Large intestine (tissue), 12 donors: Measurements from ENCODE around the gene SIGMAR1. TPM values are rescaled to one million over a fixed set of nuclear protein-coding genes. Genes with fewer than 3 reads are reported as not detected.

ENCODE experiments used
- DNase-seq, 2 donors: peaks; one replicate each; pipeline versions ENCODE4 v3.0.0 to v3.0.0-alpha.2; 2013
- H3K27ac ChIP-seq: one replicate; pipeline ENCODE4 v1.5.1; 2013; ENCODE audit warnings: low read length
- H3K27me3 ChIP-seq: 2 replicates; pipeline ENCODE4 v1.6.1; 2013; ENCODE audit warnings: low read length; ENCODE audit not compliant: control insufficient read depth, insufficient read depth
- H3K36me3 ChIP-seq: 2 replicates; pipeline ENCODE4 v1.6.1; 2013; ENCODE audit warnings: low read length; ENCODE audit not compliant: control insufficient read depth, insufficient read depth
- H3K4me1 ChIP-seq: one replicate; pipeline ENCODE4 v1.6.1; 2013; ENCODE audit warnings: low read length; ENCODE audit not compliant: control insufficient read depth, insufficient read depth
- H3K4me3 ChIP-seq: one replicate; pipeline ENCODE4 v1.5.1; 2013; ENCODE audit warnings: low read length
- H3K9me3 ChIP-seq: one replicate; pipeline ENCODE4 v1.6.1; 2013; ENCODE audit warnings: mild to moderate bottlenecking, low read depth, low read length, moderate library complexity; ENCODE audit not compliant: control insufficient read depth
- WGBS: methylation state at CpG from one replicate; pipeline ENCODE4 v1.1.5; 2013; ENCODE audit warnings: low lambda C conversion rate; ENCODE audit not compliant: insufficient coverage; 5-methylcytosine and 5-hydroxymethylcytosine counted together
- long read RNA-seq, 11 donors: transcript quantifications; one replicate each; lab custom pipeline, GENCODE V29; 2026
- polyA plus RNA-seq: library from polyadenylated mRNA; unstranded; fragments of 120-200 nt; gene quantifications from one replicate; pipeline ENCODE4 v1.2.1, GENCODE V29; 2013

Gene SIGMAR1
- 79.9 TPM for polyA plus RNA-seq
- long read RNA-seq, donor 1, transcript SIGMAR1-203 (3 exons, 1,743 nt): minor isoform, 5 of 54 reads
- long read RNA-seq, donor 1, transcript SIGMAR1-201 (4 exons, 1,656 nt): major isoform, 29 of 54 reads
- long read RNA-seq, donor 1, partial matches to known transcripts: 18 of 54 reads
- long read RNA-seq, donor 1, other reads (novel, unspliced or antisense): 0 of 54 reads
- long read RNA-seq, donor 2, transcript SIGMAR1-201 (4 exons, 1,656 nt): major isoform, 36 of 46 reads
- long read RNA-seq, donor 2, partial matches to known transcripts: 6 of 46 reads
- long read RNA-seq, donor 2, other reads (novel, unspliced or antisense): 0 of 46 reads
- long read RNA-seq, donor 3: 0 reads
- long read RNA-seq, donor 4, partial matches to known transcripts: 0 of 2 reads
- long read RNA-seq, donor 4, other reads (novel, unspliced or antisense): 0 of 2 reads
- long read RNA-seq, donor 5, transcript SIGMAR1-201 (4 exons, 1,656 nt): major isoform, 14 of 29 reads
- long read RNA-seq, donor 5, partial matches to known transcripts: 15 of 29 reads
- long read RNA-seq, donor 5, other reads (novel, unspliced or antisense): 0 of 29 reads
- long read RNA-seq, donor 6, transcript SIGMAR1-201 (4 exons, 1,656 nt): major isoform, 25 of 32 reads
- long read RNA-seq, donor 6, partial matches to known transcripts: 0 of 32 reads
- long read RNA-seq, donor 6, other reads (novel, unspliced or antisense): 0 of 32 reads
- long read RNA-seq, donor 7, transcript SIGMAR1-201 (4 exons, 1,656 nt): major isoform, 13 of 15 reads
- long read RNA-seq, donor 7, partial matches to known transcripts: 0 of 15 reads
- long read RNA-seq, donor 7, other reads (novel, unspliced or antisense): 0 of 15 reads
- long read RNA-seq, donor 8, transcript SIGMAR1-201 (4 exons, 1,656 nt): major isoform, 43 of 48 reads
- long read RNA-seq, donor 8, partial matches to known transcripts: 0 of 48 reads
- long read RNA-seq, donor 8, other reads (novel, unspliced or antisense): 0 of 48 reads
- long read RNA-seq, donor 9, transcript SIGMAR1-201 (4 exons, 1,656 nt): major isoform, 22 of 26 reads
- long read RNA-seq, donor 9, partial matches to known transcripts: 0 of 26 reads
- long read RNA-seq, donor 9, other reads (novel, unspliced or antisense): 0 of 26 reads
- long read RNA-seq, donor 10, transcript SIGMAR1-201 (4 exons, 1,656 nt): major isoform, 29 of 32 reads
- long read RNA-seq, donor 10, partial matches to known transcripts: 0 of 32 reads
- long read RNA-seq, donor 10, other reads (novel, unspliced or antisense): 0 of 32 reads
- long read RNA-seq, donor 11, transcript SIGMAR1-201 (4 exons, 1,656 nt): major isoform, 37 of 38 reads
- long read RNA-seq, donor 11, partial matches to known transcripts: 0 of 38 reads
- long read RNA-seq, donor 11, other reads (novel, unspliced or antisense): 0 of 38 reads

GRCh38 chr9:34637356-34638137 lies at the start of gene SIGMAR1:
Gene SIGMAR1 (minus strand): TSS chr9:34637787. CDS start chr9:34637697, 90 bp downstream.
- Histone ChIP-seq H3K4me3 (peak within 1 kb of the TSS; percentile 72), H3K9me3 (no peaks in the 10 kb centered on the region), H3K27me3 (no peaks in the 10 kb centered on the region), H3K27ac (peak within 1 kb of the TSS; percentile 71), H3K4me1 (peaks cover 14% of the 10 kb centered on the region), H3K36me3 (peaks cover 11% of the 10 kb centered on the region)
- WGBS: no CpG with 5 or more reads among the region's 74 CpGs
- peak; percentile 90 to 97 for DNase-seq

DNA sequence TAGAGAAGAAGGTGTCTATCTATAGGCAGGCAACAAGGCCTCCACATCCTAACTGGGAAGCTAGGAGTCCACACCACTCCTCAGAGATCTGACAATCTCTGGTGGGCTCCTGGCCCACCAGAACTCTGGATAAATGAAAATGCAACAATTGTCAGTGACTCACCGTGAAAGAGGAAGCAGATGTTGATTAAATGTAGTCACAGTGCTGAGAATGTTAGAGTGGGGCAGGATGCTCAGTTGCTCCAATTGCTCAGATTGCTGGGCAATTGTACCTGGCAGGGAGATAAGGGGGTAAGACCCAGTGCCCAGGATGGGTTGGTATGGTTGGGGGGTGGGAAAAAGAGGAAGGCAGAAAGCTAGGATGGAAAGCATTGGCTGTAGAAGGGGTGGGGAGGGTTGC lies 49.1 kb upstream of the SIGMAR1 start:
- H3K4me3 ChIP-seq: no peak overlapping the region
- no peaks in the 10 kb centered on the region for H3K27me3 ChIP-seq
- H3K9me3 ChIP-seq: no peaks in the 10 kb centered on the region
- H3K27ac ChIP-seq: no peak overlapping the region
- no peak for DNase-seq
- no peaks in the 10 kb centered on the region for H3K36me3 ChIP-seq
- no peaks in the 10 kb centered on the region for H3K4me1 ChIP-seq
- no CpG with 5 or more reads among the region's 1 CpG for WGBS

DNA sequence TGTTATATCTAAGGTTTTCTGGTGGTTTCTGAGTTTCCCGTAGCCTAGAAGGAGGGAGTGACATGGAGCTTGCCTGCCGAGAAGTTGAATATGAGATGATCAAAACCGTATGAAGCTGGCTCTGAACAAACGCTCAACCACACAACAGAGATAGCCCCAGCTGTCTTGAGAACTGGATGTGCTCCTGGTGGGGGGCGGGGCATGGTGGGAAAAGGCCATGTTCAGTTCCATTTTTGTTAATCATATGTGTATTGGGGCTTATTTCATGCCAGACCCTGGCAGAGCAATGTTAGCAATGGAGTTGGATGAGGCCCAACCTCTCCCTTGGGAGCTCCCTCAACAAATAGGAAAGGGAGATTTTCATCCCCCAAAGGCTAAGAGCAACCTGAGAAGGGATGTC lies 48.6 kb upstream of the SIGMAR1 start:
- no peaks in the 10 kb centered on the region for H3K36me3 ChIP-seq
- DNase-seq: no peak
- H3K27me3 ChIP-seq: no peaks in the 10 kb centered on the region
- no peaks in the 10 kb centered on the region for H3K4me1 ChIP-seq
- no peak overlapping the region for H3K4me3 ChIP-seq
- WGBS: no CpG with 5 or more reads among the region's 5 CpGs
- no peak overlapping the region for H3K27ac ChIP-seq
- H3K9me3 ChIP-seq: no peaks in the 10 kb centered on the region

DNA sequence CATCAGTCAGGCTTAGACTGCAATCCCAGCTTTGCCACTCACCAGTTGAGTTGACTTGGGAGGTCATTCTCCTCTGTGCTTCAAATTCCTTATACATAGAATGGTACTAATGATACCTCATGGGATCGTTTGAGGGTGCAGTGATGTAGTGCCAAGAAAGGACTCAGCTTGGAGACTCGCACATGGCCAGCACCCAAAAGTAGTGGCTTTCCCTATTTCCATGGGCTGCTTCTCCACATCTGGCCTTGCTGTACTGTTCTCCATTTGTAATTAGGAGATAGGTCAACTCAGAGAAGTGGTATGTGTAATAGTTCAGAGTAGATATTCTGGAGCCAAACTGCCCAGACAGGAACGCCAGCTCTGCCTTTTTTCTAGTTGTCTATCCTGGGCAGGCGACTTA lies 48.0 kb upstream of the SIGMAR1 start:
- WGBS: no CpG with 5 or more reads among the region's 4 CpGs
- no peaks in the 10 kb centered on the region for H3K4me1 ChIP-seq
- no peaks in the 10 kb centered on the region for H3K27me3 ChIP-seq
- no peaks in the 10 kb centered on the region for H3K9me3 ChIP-seq
- no peak overlapping the region for H3K27ac ChIP-seq
- no peak overlapping the region for H3K4me3 ChIP-seq
- no peaks in the 10 kb centered on the region for H3K36me3 ChIP-seq
- no peak for DNase-seq

- H3K9me3 ChIP-seq: no peaks in the 10 kb centered on the region
- no peak overlapping the region for H3K27ac ChIP-seq
- H3K4me1 ChIP-seq: no peaks in the 10 kb centered on the region
- no peaks in the 10 kb centered on the region for H3K36me3 ChIP-seq
- WGBS: no CpG with 5 or more reads among the region's 4 CpGs
- DNase-seq: no peak
- no peak overlapping the region for H3K4me3 ChIP-seq
- no peaks in the 10 kb centered on the region for H3K27me3 ChIP-seq
Observed at GRCh38 chr9:34684816-34685215, 47.2 kb upstream of the SIGMAR1 start.

GRCh38 chr9:34684145-34684544 lies 46.6 kb upstream of the SIGMAR1 start:
- DNase-seq: no peak
- Histone ChIP-seq H3K27me3 (no peaks in the 10 kb centered on the region), H3K9me3 (no peaks in the 10 kb centered on the region), H3K36me3 (no peaks in the 10 kb centered on the region), H3K4me1 (no peaks in the 10 kb centered on the region), H3K4me3 (no peak overlapping the region), H3K27ac (no peak overlapping the region)
- WGBS: no CpG with 5 or more reads among the region's 4 CpGs

- no peaks in the 10 kb centered on the region for H3K36me3 ChIP-seq
- H3K27me3 ChIP-seq: no peaks in the 10 kb centered on the region
- no peak overlapping the region for H3K4me3 ChIP-seq
- DNase-seq: no peak
- no peak overlapping the region for H3K27ac ChIP-seq
- no peaks in the 10 kb centered on the region for H3K9me3 ChIP-seq
- H3K4me1 ChIP-seq: no peaks in the 10 kb centered on the region
- 89% methylated on average over 1 of the region's 2 CpGs for WGBS
Observed at GRCh38 chr9:34675869-34676268, 38.3 kb upstream of the SIGMAR1 start.

- Histone ChIP-seq H3K36me3 (no peaks in the 10 kb centered on the region), H3K27me3 (no peaks in the 10 kb centered on the region), H3K4me1 (no peaks in the 10 kb centered on the region), H3K9me3 (no peaks in the 10 kb centered on the region), H3K4me3 (no peak overlapping the region), H3K27ac (no peak overlapping the region)
- WGBS: no CpG with 5 or more reads among the region's 10 CpGs
- DNase-seq: peak; percentile 52 to 67
Observed at GRCh38 chr9:34675048-34675714, 37.6 kb upstream of the SIGMAR1 start.

DNA sequence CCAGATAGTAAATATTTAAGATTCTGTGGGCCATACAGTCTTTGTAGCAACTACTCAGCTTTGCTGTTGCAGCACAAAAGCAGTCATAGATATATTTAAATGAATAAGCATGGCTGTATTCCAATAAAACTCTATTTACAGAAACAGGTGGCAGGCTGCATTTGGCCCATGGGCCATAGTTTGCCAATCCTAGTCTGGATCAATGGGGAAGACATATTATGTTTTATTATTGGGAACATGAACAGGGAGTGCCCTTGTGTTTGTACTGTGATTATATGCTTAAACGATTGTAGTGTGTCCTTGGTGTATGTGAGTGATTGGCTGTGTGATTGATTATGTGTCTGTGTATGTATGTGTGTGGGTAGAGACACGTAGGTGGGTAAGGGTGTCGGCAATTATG lies 36.9 kb upstream of the SIGMAR1 start:
- Histone ChIP-seq H3K27me3 (no peaks in the 10 kb centered on the region), H3K4me3 (no peak overlapping the region), H3K4me1 (no peaks in the 10 kb centered on the region), H3K27ac (no peak overlapping the region), H3K36me3 (no peaks in the 10 kb centered on the region), H3K9me3 (no peaks in the 10 kb centered on the region)
- WGBS: no CpG with 5 or more reads among the region's 3 CpGs
- no peak for DNase-seq
